Nephron (organoid): ENCODE measurements around the gene AKT1.

Source experiments
- H3K27ac Mint-ChIP-seq, 3 experiments: 2 replicates each; pipeline ENCODE4 v1.8.0; 2020; ENCODE audit warnings: mixed read lengths in 3 of 3, mild to moderate bottlenecking in 2 of 3, moderate library complexity in 1 of 3
- H3K27me3 Mint-ChIP-seq: 2 replicates; pipeline ENCODE4 v1.8.0; 2021; ENCODE audit warnings: low read depth, mild to moderate bottlenecking, moderate library complexity, mixed read lengths
- H3K36me3 Mint-ChIP-seq: 2 replicates; pipeline ENCODE4 v1.8.0; 2020; ENCODE audit warnings: low read depth, mixed read lengths
- H3K4me1 Mint-ChIP-seq: 2 replicates; pipeline ENCODE4 v1.8.0; 2020; ENCODE audit warnings: mixed read lengths
- H3K4me3 Mint-ChIP-seq, 3 experiments: 2 replicates each; pipeline ENCODE4 v1.8.0; 2020; ENCODE audit warnings: mild to moderate bottlenecking in 3 of 3, mixed read lengths in 3 of 3, moderate library complexity in 2 of 3
- H3K9me3 Mint-ChIP-seq: 2 replicates; pipeline ENCODE4 v1.8.0; 2020; ENCODE audit warnings: mixed read lengths
- TF ChIP-seq, protein P1 (sequence below), 3 experiments: fragments of 200-600 bp; sonication (generic); IDR thresholded peaks; one replicate each; pipeline ENCODE4 v1.5.0; 2021; ENCODE audit warnings: antibody characterized with exemption in 3 of 3; ENCODE audit not compliant: unreplicated experiment in 3 of 3

AKT1 gene

DNA sequence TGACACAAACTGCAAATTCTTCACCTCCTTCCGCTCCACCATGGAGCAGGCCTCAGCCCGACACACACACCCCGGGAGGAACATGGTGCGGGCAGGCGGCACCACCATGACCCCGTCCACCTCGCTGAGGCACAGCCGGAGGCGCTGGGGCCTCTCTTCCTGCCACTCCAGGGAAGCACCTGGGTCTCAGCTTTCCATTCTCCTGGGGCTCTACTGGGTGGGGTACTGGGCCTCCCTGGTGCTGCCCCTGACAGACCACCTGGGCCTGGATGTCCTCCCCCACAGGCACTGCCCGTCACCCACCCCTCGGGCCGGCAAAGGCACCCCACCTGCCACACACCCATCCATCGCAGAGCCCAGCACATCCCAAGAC, 9.9 kb downstream of the AKT1 start:
- Mint-ChIP-seq H3K9me3 (no peaks in the 10 kb centered on the region), H3K4me3 (no peak overlapping the region), H3K27ac (no peak overlapping the region), H3K4me1 (no peaks in the 10 kb centered on the region), H3K27me3 (no peaks in the 10 kb centered on the region), H3K36me3 (no peaks in the 10 kb centered on the region)
- TF ChIP-seq, protein P1, sequence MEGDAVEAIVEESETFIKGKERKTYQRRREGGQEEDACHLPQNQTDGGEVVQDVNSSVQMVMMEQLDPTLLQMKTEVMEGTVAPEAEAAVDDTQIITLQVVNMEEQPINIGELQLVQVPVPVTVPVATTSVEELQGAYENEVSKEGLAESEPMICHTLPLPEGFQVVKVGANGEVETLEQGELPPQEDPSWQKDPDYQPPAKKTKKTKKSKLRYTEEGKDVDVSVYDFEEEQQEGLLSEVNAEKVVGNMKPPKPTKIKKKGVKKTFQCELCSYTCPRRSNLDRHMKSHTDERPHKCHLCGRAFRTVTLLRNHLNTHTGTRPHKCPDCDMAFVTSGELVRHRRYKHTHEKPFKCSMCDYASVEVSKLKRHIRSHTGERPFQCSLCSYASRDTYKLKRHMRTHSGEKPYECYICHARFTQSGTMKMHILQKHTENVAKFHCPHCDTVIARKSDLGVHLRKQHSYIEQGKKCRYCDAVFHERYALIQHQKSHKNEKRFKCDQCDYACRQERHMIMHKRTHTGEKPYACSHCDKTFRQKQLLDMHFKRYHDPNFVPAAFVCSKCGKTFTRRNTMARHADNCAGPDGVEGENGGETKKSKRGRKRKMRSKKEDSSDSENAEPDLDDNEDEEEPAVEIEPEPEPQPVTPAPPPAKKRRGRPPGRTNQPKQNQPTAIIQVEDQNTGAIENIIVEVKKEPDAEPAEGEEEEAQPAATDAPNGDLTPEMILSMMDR (IDR thresholded peaks at IDR 0.05; ENCODE audit: unreplicated experiment in 3 of 3), result no peak

DNA sequence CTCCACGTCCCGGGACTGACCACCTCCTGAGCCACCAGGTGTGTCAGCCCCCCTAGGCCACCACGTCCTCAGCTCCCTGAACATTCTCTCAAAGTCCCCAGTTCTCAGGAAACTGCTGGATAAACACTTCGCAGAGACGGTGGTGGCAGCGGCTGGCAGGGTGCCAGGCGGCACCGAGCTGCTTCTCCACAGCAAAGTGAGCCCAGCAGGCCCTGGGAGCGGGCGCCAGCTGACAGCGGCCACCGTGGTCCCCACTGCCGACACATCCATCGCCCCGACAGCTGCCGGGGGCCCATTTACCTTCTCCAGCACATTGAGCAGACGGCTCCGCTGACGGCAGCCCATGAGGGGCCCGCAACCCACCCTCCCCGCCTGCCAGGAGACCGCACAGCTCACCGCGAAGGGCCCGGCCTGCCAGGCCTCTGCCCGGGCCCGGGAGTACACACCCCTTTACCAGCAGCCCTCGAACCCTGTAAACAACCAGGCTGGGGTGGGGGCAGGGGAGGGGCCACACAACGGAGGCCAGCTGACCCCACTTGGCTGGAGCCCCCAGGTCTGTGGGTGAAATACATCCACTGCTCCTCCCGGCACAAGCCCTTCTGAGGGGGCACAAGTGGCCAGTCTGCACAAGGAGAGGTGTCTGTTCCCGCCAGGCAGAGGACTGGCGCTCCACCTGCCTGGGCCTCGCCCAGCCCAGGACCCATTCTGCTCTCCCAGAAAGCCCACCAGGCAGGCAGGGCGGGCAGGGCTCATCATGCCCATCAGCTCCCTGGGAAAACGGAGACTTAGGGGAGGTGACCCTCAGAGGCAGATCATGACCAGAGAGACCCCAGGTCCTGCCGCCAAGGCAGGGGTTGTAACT, 10.5 kb downstream of the AKT1 start:
- Mint-ChIP-seq H3K36me3 (no peaks in the 10 kb centered on the region), H3K4me3 (no peak overlapping the region), H3K27me3 (no peaks in the 10 kb centered on the region), H3K27ac (no peak overlapping the region), H3K4me1 (no peaks in the 10 kb centered on the region), H3K9me3 (no peaks in the 10 kb centered on the region)
- TF ChIP-seq, protein P1 (IDR thresholded peaks at IDR 0.05; ENCODE audit: unreplicated experiment in 3 of 3), result no peak

DNA sequence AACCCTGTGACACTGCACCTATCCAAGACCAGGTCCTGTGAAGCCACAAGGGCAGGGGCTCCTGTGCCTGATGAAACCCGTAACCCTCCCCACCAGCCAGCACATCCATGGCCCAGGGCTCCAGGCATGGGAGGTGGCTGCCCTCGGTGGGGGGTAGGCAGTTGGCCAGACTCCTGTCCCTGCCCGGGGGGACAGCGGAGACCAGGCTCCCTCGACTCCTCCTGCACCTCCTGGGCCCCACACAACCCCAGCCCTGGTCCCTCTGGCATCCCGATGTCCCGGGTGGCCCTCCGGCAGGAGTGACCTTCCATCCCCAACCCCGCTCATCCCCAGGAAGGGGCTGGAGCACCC, 11.4 kb downstream of the AKT1 start:
- no peaks in the 10 kb centered on the region for H3K36me3 Mint-ChIP-seq
- no peak overlapping the region for H3K4me3 Mint-ChIP-seq
- TF ChIP-seq, protein P1 (IDR thresholded peaks at IDR 0.05; ENCODE audit: unreplicated experiment in 3 of 3), result no peak
- H3K4me1 Mint-ChIP-seq, result no peaks in the 10 kb centered on the region
- H3K27me3 Mint-ChIP-seq, result no peaks in the 10 kb centered on the region
- H3K27ac Mint-ChIP-seq, result no peak overlapping the region
- H3K9me3 Mint-ChIP-seq, result no peaks in the 10 kb centered on the region

DNA sequence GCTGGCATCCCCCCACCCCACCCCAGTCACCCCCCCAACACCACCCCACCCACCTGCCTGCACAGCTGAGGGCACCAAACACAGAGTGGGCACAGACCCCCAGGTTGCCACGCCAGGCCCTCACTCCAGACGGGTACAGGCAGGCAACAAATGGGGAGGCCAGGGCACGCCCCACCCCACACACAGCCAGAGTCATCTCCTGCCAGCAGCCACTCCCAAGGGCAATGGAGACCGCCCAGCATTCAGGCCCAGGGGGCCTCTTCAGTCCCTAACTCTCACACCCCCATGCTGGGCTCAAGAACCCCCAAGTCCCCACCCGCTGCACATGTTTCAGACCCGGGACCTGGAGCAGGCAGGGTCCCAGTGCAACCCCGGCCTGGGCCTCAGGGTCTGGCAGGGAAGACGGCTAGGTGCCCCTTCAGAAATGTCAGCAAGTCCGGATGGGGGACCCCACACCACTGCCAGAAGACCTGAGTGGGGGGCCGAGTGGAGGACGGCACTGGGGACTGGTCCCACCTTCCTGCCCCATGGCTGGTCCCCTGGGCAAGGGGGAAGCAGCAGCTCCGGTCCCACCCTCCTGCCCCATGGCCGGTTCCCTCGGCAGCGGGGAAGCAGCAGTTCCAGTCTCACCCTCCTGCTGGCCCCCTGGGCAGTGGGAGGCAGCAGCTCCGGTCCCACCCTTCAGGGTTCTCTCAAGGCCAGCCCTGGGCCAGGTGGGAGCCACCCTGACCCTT, 11.9 kb downstream of the AKT1 start:
- no peaks in the 10 kb centered on the region for H3K9me3 Mint-ChIP-seq
- H3K36me3 Mint-ChIP-seq, result no peaks in the 10 kb centered on the region
- TF ChIP-seq, protein P1 (IDR thresholded peaks at IDR 0.05; ENCODE audit: unreplicated experiment in 3 of 3), result no peak
- H3K4me1 Mint-ChIP-seq, result no peaks in the 10 kb centered on the region
- no peak overlapping the region for H3K27ac Mint-ChIP-seq
- no peaks in the 10 kb centered on the region for H3K27me3 Mint-ChIP-seq
- H3K4me3 Mint-ChIP-seq, result no peak overlapping the region

DNA sequence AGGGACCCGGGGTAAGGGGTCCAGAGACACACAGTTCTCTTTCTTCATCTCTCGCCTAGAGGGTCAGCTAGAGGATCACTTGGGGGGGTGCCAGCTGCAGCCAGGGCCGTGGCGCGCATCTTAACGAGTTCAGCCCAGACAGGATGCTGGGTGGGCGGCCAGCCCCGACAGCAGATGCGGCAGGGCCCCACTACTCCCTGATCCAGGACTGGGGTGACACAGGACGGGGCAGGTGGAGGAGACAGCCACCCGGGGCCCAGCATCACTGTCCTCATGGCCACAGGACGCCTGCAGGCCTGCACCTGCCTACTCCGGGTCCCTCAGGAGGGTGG, 12.8 kb downstream of the AKT1 start:
- TF ChIP-seq, protein P1 (IDR thresholded peaks at IDR 0.05; ENCODE audit: unreplicated experiment in 3 of 3), result no peak
- Mint-ChIP-seq H3K27me3 (no peaks in the 10 kb centered on the region), H3K4me1 (no peaks in the 10 kb centered on the region), H3K9me3 (no peaks in the 10 kb centered on the region), H3K27ac (no peak overlapping the region), H3K36me3 (no peaks in the 10 kb centered on the region), H3K4me3 (no peak overlapping the region)
